Upper lobe of left lung (tissue), 6 donors: ENCODE data around the gene CYB561D1. TPM values are rescaled to one million over a fixed set of nuclear protein-coding genes. Genes with fewer than 3 reads are reported as not detected.

Source experiments
- ATAC-seq, 2 donors: fragments of 200-7000 bp; cut with Tn5 transposase; one replicate each; pipeline ENCODE4 v1.9.1; 2022; ENCODE audit warnings: mild to moderate bottlenecking in 2 of 2, moderate library complexity in 2 of 2; ENCODE audit not compliant: low FRiP score in 2 of 2
- DNase-seq, 2 donors: peaks; one replicate each; pipeline ENCODE4 v3.0.0-alpha.2; 2019 to 2020
- H3K27ac ChIP-seq, 4 donors: fragments of 200-600 bp; sonication (generic); one replicate each; pipeline ENCODE4 v1.5.1; 2016 to 2019
- H3K27me3 ChIP-seq, 4 donors: fragments of 200-600 bp; sonication (generic); one replicate each; pipeline ENCODE4 v1.5.1; 2017 to 2019
- H3K36me3 ChIP-seq, 4 donors: fragments of 200-600 bp; sonication (generic); one replicate each; pipeline ENCODE4 v1.5.1; 2016 to 2019
- H3K4me1 ChIP-seq, 4 donors: fragments of 200-600 bp; sonication (generic); one replicate each; pipeline ENCODE4 v1.5.1; 2018 to 2019
- H3K4me3 ChIP-seq, 4 donors: fragments of 200-600 bp; sonication (generic); one replicate each; pipeline ENCODE4 v1.5.1; 2017 to 2019; ENCODE audit warnings: mild to moderate bottlenecking in 2 of 4, moderate library complexity in 1 of 4
- H3K9me3 ChIP-seq, 4 donors: fragments of 200-600 bp; sonication (generic); one replicate each; pipeline ENCODE4 v1.5.1; 2018 to 2019
- EP300 ChIP-seq, 4 donors: sonication (generic); formaldehyde crosslinking; IDR thresholded peaks; one replicate each; pipeline ENCODE4 v1.5.1; 2017; ENCODE audit warnings: antibody characterized with exemption in 4 of 4, control low read depth in 2 of 4
- POLR2A ChIP-seq, 4 donors: fragments of 450-650 bp; IDR thresholded peaks; one replicate each; pipeline ENCODE4 v1.5.1; 2016 to 2017; ENCODE audit warnings: antibody characterized with exemption in 4 of 4, mild to moderate bottlenecking in 2 of 4
- POLR2AphosphoS5 ChIP-seq, 2 donors: sonication (generic); formaldehyde crosslinking; IDR thresholded peaks; one replicate each; pipeline ENCODE4 v1.5.1; 2017; ENCODE audit warnings: antibody characterized with exemption in 2 of 2
- WGBS, 2 donors: methylation state at CpG; one replicate each; pipeline ENCODE4 v1.1.5; 2017 to 2018; 5-methylcytosine and 5-hydroxymethylcytosine counted together
- total RNA-seq, 6 donors: library from RNA; depleted of rRNA in 4 of 6; stranded (reverse); fragments of >200 nt in 4 of 6; gene quantifications; one replicate each; pipeline versions ENCODE4 v1.1.0 to v1.2.1, GENCODE V29; 2016 to 2021
- TF ChIP-seq, protein P1 (sequence below), 6 experiments: fragments of 450-650 bp in 4 of 6; fragments of 200-600 bp in 2 of 6; sonication (generic) in 2 of 6; IDR thresholded peaks; one replicate each; pipeline ENCODE4 v1.5.1; 2016 to 2019; ENCODE audit warnings: antibody characterized with exemption in 6 of 6
- donor health status: DM: no; HTN: no; CAD: no; lungs with moderate emphysema.
- donor health status: DM: no; HTN: yes; CAD: no; lungs with severe emphysema.

The CYB561D1 gene
- total RNA-seq, 6 donors from 2014 or later = 4.2 to 16.4 (median 9.9) TPM

DNA sequence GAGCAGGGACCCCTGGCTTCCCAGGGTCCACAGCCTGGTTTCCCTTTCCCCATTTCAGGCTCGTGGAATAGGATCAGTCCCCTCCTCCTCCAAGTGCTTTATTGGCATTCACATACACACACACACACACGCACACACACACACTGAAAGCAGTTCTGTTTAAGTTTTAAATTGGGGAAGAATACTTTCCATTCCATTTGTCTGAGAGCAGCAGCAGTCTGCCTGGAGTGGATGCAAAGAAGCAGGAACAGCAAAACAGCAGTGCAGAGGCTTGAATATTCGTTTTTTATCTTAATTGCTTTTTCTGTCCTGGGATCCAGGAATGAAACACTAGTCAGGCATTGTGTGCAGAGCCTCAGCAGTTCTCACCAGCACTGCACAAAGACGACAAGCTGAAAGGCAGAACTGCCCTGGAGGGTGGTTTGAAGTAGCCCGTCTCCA is 7.1 kb downstream of the CYB561D1 start:
- H3K36me3 ChIP-seq = peaks cover 0 to 27% (median 19%) of the 10 kb centered on the region in 4 donors
- DNase-seq (no peak), ATAC-seq (no peak)
- H3K9me3 ChIP-seq = no peaks in the 10 kb centered on the region
- TF ChIP-seq, protein P1, sequence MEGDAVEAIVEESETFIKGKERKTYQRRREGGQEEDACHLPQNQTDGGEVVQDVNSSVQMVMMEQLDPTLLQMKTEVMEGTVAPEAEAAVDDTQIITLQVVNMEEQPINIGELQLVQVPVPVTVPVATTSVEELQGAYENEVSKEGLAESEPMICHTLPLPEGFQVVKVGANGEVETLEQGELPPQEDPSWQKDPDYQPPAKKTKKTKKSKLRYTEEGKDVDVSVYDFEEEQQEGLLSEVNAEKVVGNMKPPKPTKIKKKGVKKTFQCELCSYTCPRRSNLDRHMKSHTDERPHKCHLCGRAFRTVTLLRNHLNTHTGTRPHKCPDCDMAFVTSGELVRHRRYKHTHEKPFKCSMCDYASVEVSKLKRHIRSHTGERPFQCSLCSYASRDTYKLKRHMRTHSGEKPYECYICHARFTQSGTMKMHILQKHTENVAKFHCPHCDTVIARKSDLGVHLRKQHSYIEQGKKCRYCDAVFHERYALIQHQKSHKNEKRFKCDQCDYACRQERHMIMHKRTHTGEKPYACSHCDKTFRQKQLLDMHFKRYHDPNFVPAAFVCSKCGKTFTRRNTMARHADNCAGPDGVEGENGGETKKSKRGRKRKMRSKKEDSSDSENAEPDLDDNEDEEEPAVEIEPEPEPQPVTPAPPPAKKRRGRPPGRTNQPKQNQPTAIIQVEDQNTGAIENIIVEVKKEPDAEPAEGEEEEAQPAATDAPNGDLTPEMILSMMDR (IDR thresholded peaks at IDR 0.05) = no peak
- TF ChIP-seq POLR2AphosphoS5 (IDR thresholded peaks at IDR 0.05) (no peak), POLR2A (IDR thresholded peaks at IDR 0.05) (no peak), EP300 (IDR thresholded peaks at IDR 0.05) (no peak)
- H3K27me3 ChIP-seq = no peaks in the 10 kb centered on the region
- no peak overlapping the region for H3K4me3 ChIP-seq
- 56 to 60% methylated on average over 5 of the region's 5 CpGs for WGBS, 2 donors
- peaks cover 14 to 47% (median 20%) of the 10 kb centered on the region in 4 donors for H3K4me1 ChIP-seq
- H3K27ac ChIP-seq = peak overlapping the region in 1 of 4 donors; percentile 52

DNA sequence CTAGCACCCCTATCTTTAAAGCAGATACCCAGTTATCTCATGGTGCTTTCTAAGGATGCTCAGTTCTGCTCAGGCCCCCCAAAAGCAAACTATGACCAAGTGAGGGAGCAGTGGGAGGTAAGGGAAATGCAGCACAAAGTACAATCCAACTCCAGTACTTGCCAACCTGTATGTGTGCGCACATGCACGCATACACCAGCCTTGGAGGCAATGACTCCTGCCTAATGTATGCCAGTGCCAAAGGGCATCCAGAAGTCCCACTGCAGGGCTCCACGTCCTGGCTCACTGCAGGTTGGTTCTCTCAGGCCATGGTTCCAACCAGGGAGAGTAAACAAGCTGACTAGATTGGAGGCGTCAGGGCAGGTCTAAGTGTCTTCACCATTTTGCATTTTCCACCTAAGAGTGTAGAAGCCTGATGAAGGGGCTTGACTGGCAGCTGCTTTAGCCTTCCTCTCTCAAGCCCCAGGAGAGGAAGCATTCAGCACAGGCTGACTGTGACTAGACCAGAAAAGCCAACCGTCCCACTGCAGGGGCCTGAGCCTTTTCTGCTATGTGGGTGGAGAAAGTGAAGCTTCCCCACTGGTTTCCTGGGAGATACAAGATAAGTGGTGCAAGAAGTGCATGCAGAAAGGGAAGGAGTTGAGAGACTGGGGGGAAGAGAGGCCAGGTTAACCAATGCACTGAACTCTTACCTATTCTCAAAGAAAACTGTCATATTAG is 7.9 kb downstream of the CYB561D1 start:
- DNase-seq (no peak), ATAC-seq (no peak)
- peaks cover 0 to 22% (median 10%) of the 10 kb centered on the region in 4 donors for H3K36me3 ChIP-seq
- WGBS, 2 donors = 79% methylated on average over 3 to 5 of the region's 5 CpGs
- H3K27ac ChIP-seq = peak overlapping the region in 1 of 4 donors; percentile 52
- H3K9me3 ChIP-seq = no peaks in the 10 kb centered on the region
- H3K4me3 ChIP-seq = no peak overlapping the region
- H3K27me3 ChIP-seq = no peaks in the 10 kb centered on the region
- TF ChIP-seq POLR2AphosphoS5 (IDR thresholded peaks at IDR 0.05) (no peak), POLR2A (IDR thresholded peaks at IDR 0.05) (no peak), EP300 (IDR thresholded peaks at IDR 0.05) (no peak)
- TF ChIP-seq, protein P1 (IDR thresholded peaks at IDR 0.05) = no peak
- peaks cover 14 to 47% (median 20%) of the 10 kb centered on the region in 4 donors for H3K4me1 ChIP-seq

DNA sequence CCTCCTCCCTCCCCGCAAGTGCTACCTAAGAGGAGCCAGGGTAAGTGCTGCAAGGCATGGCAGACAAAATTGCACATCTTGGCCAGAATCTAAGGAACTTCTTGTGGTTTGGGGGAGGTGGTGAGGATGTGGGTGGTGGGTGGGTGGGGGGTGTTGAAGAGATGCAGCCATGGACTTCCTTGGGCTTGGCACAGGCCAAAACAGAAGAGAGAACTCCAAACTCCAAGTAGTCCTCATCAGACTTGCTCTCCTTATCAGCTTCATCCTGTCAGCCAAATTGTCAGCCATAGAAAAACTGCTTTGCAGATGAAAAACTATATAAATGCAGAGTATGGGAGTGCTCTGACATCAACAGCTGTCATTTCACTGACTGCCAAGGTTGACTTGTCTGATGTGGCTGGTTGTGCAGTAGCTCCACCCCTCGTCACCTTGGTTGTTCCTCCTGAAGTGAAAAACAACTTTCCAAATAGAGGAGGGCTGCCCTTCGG is 8.5 kb downstream of the CYB561D1 start:
- no peaks in the 10 kb centered on the region for H3K27me3 ChIP-seq
- 65 to 71% methylated on average over 3 of the region's 3 CpGs for WGBS, 2 donors
- peaks cover 14 to 47% (median 20%) of the 10 kb centered on the region in 4 donors for H3K4me1 ChIP-seq
- TF ChIP-seq, protein P1 (IDR thresholded peaks at IDR 0.05) = no peak
- TF ChIP-seq POLR2A (IDR thresholded peaks at IDR 0.05) (no peak), POLR2AphosphoS5 (IDR thresholded peaks at IDR 0.05) (no peak), EP300 (IDR thresholded peaks at IDR 0.05) (no peak)
- peak overlapping the region in 1 of 4 donors; percentile 52 for H3K27ac ChIP-seq
- DNase-seq = no peak
- ATAC-seq = no peak
- H3K36me3 ChIP-seq = peaks cover 0 to 16% (median 6%) of the 10 kb centered on the region in 4 donors
- no peak overlapping the region for H3K4me3 ChIP-seq
- H3K9me3 ChIP-seq = no peaks in the 10 kb centered on the region

DNA sequence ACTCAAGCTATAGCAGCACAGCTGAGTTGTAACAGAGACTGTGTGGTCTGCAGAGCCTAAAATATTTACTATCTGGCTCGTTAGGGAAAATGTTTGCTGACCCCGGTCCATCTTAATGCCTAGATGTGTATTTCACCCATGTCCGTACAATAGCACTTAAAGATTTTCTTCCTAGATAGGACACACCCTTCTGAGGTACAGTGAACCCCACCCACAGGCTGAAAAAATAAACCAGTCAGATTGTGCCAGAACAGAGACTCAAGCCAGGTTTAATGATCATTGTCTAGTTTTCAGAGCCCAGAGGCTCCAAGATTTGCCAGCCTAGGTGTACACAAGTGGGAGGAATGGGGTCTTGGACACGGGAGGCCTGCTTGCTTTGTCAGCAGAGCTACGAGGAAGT is 10.0 kb downstream of the CYB561D1 start:
- Histone ChIP-seq H3K4me1 (peaks cover 16 to 38% (median 20%) of the 10 kb centered on the region in 4 donors), H3K36me3 (peaks cover 0 to 7% (median 0%) of the 10 kb centered on the region in 4 donors), H3K9me3 (no peaks in the 10 kb centered on the region), H3K27me3 (no peaks in the 10 kb centered on the region), H3K4me3 (no peak overlapping the region), H3K27ac (peak overlapping the region in 2 of 4 donors; percentile 36 to 46)
- 40 to 47% methylated on average over 5 of the region's 5 CpGs for WGBS, 2 donors
- no peak for TF ChIP-seq EP300 (IDR thresholded peaks at IDR 0.05)
- no peak for TF ChIP-seq POLR2AphosphoS5 (IDR thresholded peaks at IDR 0.05)
- no peak for TF ChIP-seq POLR2A (IDR thresholded peaks at IDR 0.05)
- TF ChIP-seq, protein P1 (IDR thresholded peaks at IDR 0.05) = no peak
- DNase-seq = no peak
- no peak for ATAC-seq
